IMR-90 (cell line): ENCODE results near the gene NDUFV2. TPM values are rescaled to one million over a fixed set of nuclear protein-coding genes. Genes with fewer than 3 reads are reported as not detected.

Experiments
- ATAC-seq: fragments of 200-7000 bp; cut with Tn5 transposase; 2 replicates; pipeline ENCODE4 v1.9.1; 2020; ENCODE audit warnings: low read depth, mild to moderate bottlenecking, moderate library complexity
- BruUV-seq: library from RNA; stranded (reverse); fragments of 400-500 nt; replicated peaks from 2 replicates; lab custom pipeline; 2021; lab: Mats Ljungman, UMichigan
- CTCF ChIA-PET: fragments of 300-600 bp; formaldehyde crosslinking; extraction: SDS; loops from one replicate; lab custom pipeline; 2021; ENCODE audit warnings: antibody characterized with exemption; lab: Yijun Ruan, JAX
- POLR2A ChIA-PET: fragments of 300-600 bp; sonication (Branson Sonifier 250); formaldehyde crosslinking; loops from one replicate; lab custom pipeline; 2022; ENCODE audit warnings: antibody characterized with exemption; ENCODE audit not compliant: unreplicated experiment; lab: Charles Lee
- DNase-seq: peaks from one replicate; pipeline ENCODE4 v3.0.0; 2013
- H2AFZ ChIP-seq: replicated peaks from 2 replicates; pipeline ENCODE3; 2013; ENCODE audit warnings: low read length, mild to moderate bottlenecking; ENCODE audit not compliant: poor library complexity
- H2AK5ac ChIP-seq: 2 replicates; pipeline ENCODE4 v1.6.1; 2013; ENCODE audit warnings: low read depth, low read length, inconsistent platforms
- H2AK9ac ChIP-seq: replicated peaks from 2 replicates; pipeline ENCODE3; 2013; ENCODE audit warnings: mild to moderate bottlenecking, low read depth, low read length, moderate library complexity; ENCODE audit not compliant: poor library complexity
- H2BK120ac ChIP-seq: 2 replicates; pipeline ENCODE4 v1.6.1; 2013; ENCODE audit warnings: low read depth, low read length, inconsistent platforms
- H2BK15ac ChIP-seq: 3 replicates; pipeline ENCODE4 v1.6.1; 2013; ENCODE audit warnings: low read depth, low read length, inconsistent platforms
- H2BK20ac ChIP-seq: 2 replicates; pipeline ENCODE4 v1.6.1; 2013; ENCODE audit warnings: low read depth, mild to moderate bottlenecking, inconsistent platforms, low read length, moderate library complexity
- H2BK5ac ChIP-seq: 2 replicates; pipeline ENCODE4 v1.6.1; 2013; ENCODE audit warnings: mild to moderate bottlenecking, low read depth, low read length, inconsistent platforms; ENCODE audit not compliant: poor library complexity, severe bottlenecking
- H3K14ac ChIP-seq: replicated peaks from 2 replicates; pipeline ENCODE4 v1.6.1; 2013; ENCODE audit warnings: low read depth, low read length, inconsistent platforms
- H3K18ac ChIP-seq: 2 replicates; pipeline ENCODE4 v1.6.1; 2013; ENCODE audit warnings: low read depth, low read length, control low read depth
- H3K23ac ChIP-seq: 2 replicates; pipeline ENCODE4 v1.6.1; 2013; ENCODE audit warnings: low read depth, low read length, inconsistent platforms
- H3K27ac ChIP-seq: 2 replicates; pipeline ENCODE4 v1.5.1; 2013; ENCODE audit warnings: mild to moderate bottlenecking, control low read depth, low read length; ENCODE audit not compliant: insufficient read depth
- H3K27me3 ChIP-seq: 2 replicates; pipeline ENCODE4 v1.6.1; 2013; ENCODE audit warnings: low read length; ENCODE audit not compliant: control insufficient read depth, insufficient read depth
- H3K36me3 ChIP-seq: 2 replicates; pipeline ENCODE4 v1.6.1; 2013; ENCODE audit warnings: low read length, mixed read lengths; ENCODE audit not compliant: control insufficient read depth, insufficient read depth
- H3K4ac ChIP-seq: 2 replicates; pipeline ENCODE4 v1.6.1; 2013; ENCODE audit warnings: low read depth, low read length, inconsistent platforms
- H3K4me1 ChIP-seq: 2 replicates; pipeline ENCODE4 v1.6.1; 2013; ENCODE audit warnings: low read length, mixed read lengths; ENCODE audit not compliant: control insufficient read depth, insufficient read depth
- H3K4me2 ChIP-seq: 2 replicates; pipeline ENCODE4 v1.6.1; 2013; ENCODE audit warnings: low read depth, mild to moderate bottlenecking, control low read depth, low read length, moderate library complexity
- H3K4me3 ChIP-seq: 2 replicates; pipeline ENCODE4 v1.5.1; 2013; ENCODE audit warnings: low read depth, mild to moderate bottlenecking, control low read depth, low read length, moderate library complexity; ENCODE audit not compliant: insufficient read depth
- H3K56ac ChIP-seq: 2 replicates; pipeline ENCODE4 v1.6.1; 2013; ENCODE audit warnings: low read length, inconsistent platforms; ENCODE audit not compliant: insufficient read depth; ENCODE audit errors: extremely low read depth
- H3K79me1 ChIP-seq, 2 experiments: 2 replicates each; pipeline ENCODE4 v1.6.1; 2013; ENCODE audit warnings: low read length in 2 of 2, inconsistent platforms in 1 of 2, low read depth in 1 of 2
- H3K9ac ChIP-seq: 2 replicates; pipeline ENCODE4 v1.6.1; 2013; ENCODE audit warnings: low read depth, low read length, control low read depth
- H3K9me1 ChIP-seq: 2 replicates; pipeline ENCODE4 v1.6.1; 2013; ENCODE audit warnings: low read length, inconsistent platforms; ENCODE audit not compliant: insufficient read depth
- H3K9me3 ChIP-seq: 2 replicates; pipeline ENCODE4 v1.6.1; 2013; ENCODE audit warnings: low read length; ENCODE audit not compliant: control insufficient read depth, insufficient read depth
- H4K20me1 ChIP-seq: 2 replicates; pipeline ENCODE4 v1.6.1; 2013; ENCODE audit warnings: low read length, inconsistent platforms; ENCODE audit not compliant: insufficient read depth
- H4K5ac ChIP-seq: 2 replicates; pipeline ENCODE4 v1.6.1; 2013; ENCODE audit warnings: mild to moderate bottlenecking, low read depth, low read length, control low read depth
- H4K8ac ChIP-seq, 2 experiments: 2 replicates each; pipeline ENCODE4 v1.6.1; 2013; ENCODE audit warnings: low read depth in 2 of 2, low read length in 2 of 2, control low read depth in 1 of 2, inconsistent platforms in 1 of 2
- H4K91ac ChIP-seq: 2 replicates; pipeline ENCODE4 v1.6.1; 2013; ENCODE audit warnings: low read depth, low read length, inconsistent platforms; ENCODE audit not compliant: insufficient read depth
- BHLHE40 ChIP-seq: fragments of 150-350 bp; IDR thresholded peaks from 2 replicates; pipeline ENCODE4 v1.6.1; 2016; ENCODE audit warnings: mild to moderate bottlenecking, low read depth, low read length
- MAZ ChIP-seq: IDR thresholded peaks from 2 replicates; pipeline ENCODE4 v1.6.1; 2012; ENCODE audit warnings: low read depth, mild to moderate bottlenecking, low read length, improper control_type of control experiment, moderate library complexity, borderline replicate concordance
- RAD21 ChIP-seq: IDR thresholded peaks from 2 replicates; pipeline ENCODE4 v1.6.1; 2012; ENCODE audit warnings: low read length, improper control_type of control experiment
- WGBS, 2 experiments: methylation state at CpG; one replicate each; pipeline versions ENCODE4 v1.1.5 to v1.1.7; 2013; ENCODE audit warnings: missing lambda C conversion rate in 2 of 2; ENCODE audit not compliant: insufficient read length in 1 of 2; ENCODE audit errors: extremely low coverage in 2 of 2; 5-methylcytosine and 5-hydroxymethylcytosine counted together
- dilution Hi-C: fragments of 300-500 bp; cut with HindIII; formaldehyde crosslinking; loops from one replicate; pipeline ENCODE4 v1.14.3; 2018; ENCODE audit warnings: low sequenced_read_pairs; ENCODE audit not compliant: unreplicated experiment
- in situ Hi-C: fragments of 300-500 bp; cut with MboI; formaldehyde crosslinking; loops from 3 replicates; pipeline ENCODE4 v1.14.3; 2019; ENCODE audit warnings: low sequenced_read_pairs, inconsistent platforms, mixed read lengths
- intact Hi-C: fragments of 100-400 bp; cut with micrococcal nuclease; formaldehyde crosslinking; loops from 2 replicates; pipeline ENCODE4 v1.10.0; 2022
- polyA plus RNA-seq, 3 experiments: library from polyadenylated mRNA; depleted of rRNA; stranded (reverse); fragments of >200 nt; gene quantifications; 2 replicates each; pipeline ENCODE4 v1.2.3, GENCODE V29; 2012; ENCODE audit warnings: low replicate concordance in 1 of 3
- total RNA-seq: library from RNA; depleted of rRNA; stranded (reverse); fragments of >200 nt; gene quantifications from 2 replicates; pipeline ENCODE4 v1.2.3, GENCODE V29; 2012
- TF ChIP-seq, protein P1 (sequence below): fragments of 150-350 bp; IDR thresholded peaks from 2 replicates; pipeline ENCODE4 v1.6.1; 2017; ENCODE audit warnings: mild to moderate bottlenecking, antibody characterized with exemption, low read length, low read depth

NDUFV2 gene
- total and polyA plus RNA-seq, 2 of the 4 experiments (the other 2 are of a cell fraction), result 106 to 126 TPM

DNA sequence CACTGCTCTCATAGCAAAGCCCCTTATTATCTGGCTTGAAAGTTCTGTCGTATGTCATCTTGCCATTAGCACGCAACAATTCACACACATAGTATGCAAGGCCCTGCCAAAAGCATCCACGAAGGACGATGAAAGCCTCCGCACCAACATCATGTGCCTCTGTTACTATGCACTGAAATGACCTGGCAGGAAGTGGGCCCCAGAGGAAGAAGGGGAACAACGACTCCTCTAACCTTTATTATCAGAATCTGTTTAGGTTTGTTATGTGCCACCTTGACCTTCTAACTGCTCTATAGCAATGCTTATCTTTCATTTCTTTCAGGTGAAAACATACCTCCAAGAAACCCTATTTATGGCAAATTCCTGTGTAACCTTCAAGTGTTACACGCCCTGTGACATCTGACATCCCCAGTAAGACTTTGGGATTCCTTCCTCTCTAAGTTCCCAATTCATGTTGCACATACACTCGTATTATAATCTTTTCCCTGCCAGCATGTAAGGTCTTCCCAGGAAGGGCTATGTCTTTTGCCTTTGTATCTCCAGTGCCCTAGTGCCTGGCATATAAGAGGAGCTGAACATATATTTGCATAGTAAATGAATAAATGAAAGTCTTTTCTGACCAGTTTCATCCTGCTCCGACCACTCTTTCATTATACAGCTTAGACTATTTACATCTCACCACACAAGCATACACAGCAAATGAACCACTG lies 7.0 kb upstream of the NDUFV2 start:
- peak overlapping the region; percentile 22; the same call in 1 of the 2 replicates for H3K9ac ChIP-seq
- H2AK9ac ChIP-seq, result peak overlapping the region; percentile 47
- no peaks in the 10 kb centered on the region for H3K9me3 ChIP-seq
- DNase-seq (peak; percentile 81), ATAC-seq (peak; percentile 21)
- no peak overlapping the region for H3K4me3 ChIP-seq
- peak overlapping the region; percentile 86 for H2BK120ac ChIP-seq
- H2BK20ac ChIP-seq, result peak overlapping the region; percentile 94
- H3K14ac ChIP-seq, result peak overlapping the region; percentile 82
- peak overlapping the region; percentile 96 for H2BK15ac ChIP-seq
- no peaks in the 10 kb centered on the region for H3K27me3 ChIP-seq
- H2BK5ac ChIP-seq, result peak overlapping the region; percentile 95
- peak overlapping the region; percentile 84 for H3K27ac ChIP-seq
- peaks cover 18% of the 10 kb centered on the region for H3K9me1 ChIP-seq
- intact Hi-C loops (no loop called here), in situ Hi-C loops (no loop called here), dilution Hi-C loops (no loop called here)
- H3K4me2 ChIP-seq, result peak overlapping the region; percentile 40; the same call in 1 of the 2 replicates
- peak overlapping the region; percentile 94 for H2AK5ac ChIP-seq
- no peaks in the 10 kb centered on the region for H4K20me1 ChIP-seq
- peak overlapping the region; percentile 67 for H2AFZ ChIP-seq
- H3K23ac ChIP-seq, result peak overlapping the region; percentile 71
- H3K4ac ChIP-seq, result peak overlapping the region; percentile 69
- ChIA-PET CTCF (interaction anchor here (0.5 kb wide), 1 partner anchor 18 kb away, joined by 5 read pairs; no protein-coding TSS in a partner anchor), POLR2A (no interaction called here)
- H3K18ac ChIP-seq, result peak overlapping the region; percentile 82
- H4K5ac ChIP-seq, result peak overlapping the region; percentile 78
- H4K91ac ChIP-seq, result peak overlapping the region; percentile 91
- H3K56ac ChIP-seq, result peak overlapping the region; percentile 80
- no TSS peak for BruUV-seq
- TF ChIP-seq BHLHE40, result 0 out of 2 replicates have a peak, but pooled peaks have one; percentile 44
- TF ChIP-seq, protein P1, sequence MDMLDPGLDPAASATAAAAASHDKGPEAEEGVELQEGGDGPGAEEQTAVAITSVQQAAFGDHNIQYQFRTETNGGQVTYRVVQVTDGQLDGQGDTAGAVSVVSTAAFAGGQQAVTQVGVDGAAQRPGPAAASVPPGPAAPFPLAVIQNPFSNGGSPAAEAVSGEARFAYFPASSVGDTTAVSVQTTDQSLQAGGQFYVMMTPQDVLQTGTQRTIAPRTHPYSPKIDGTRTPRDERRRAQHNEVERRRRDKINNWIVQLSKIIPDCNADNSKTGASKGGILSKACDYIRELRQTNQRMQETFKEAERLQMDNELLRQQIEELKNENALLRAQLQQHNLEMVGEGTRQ, result peak; percentile 54; the same call in 1 of the 2 replicates
- TF ChIP-seq RAD21, result no peak
- TF ChIP-seq MAZ, result no peak; the same call in 1 of the 2 replicates
- WGBS, 2 experiments, result 43% methylated on average over 2 of the region's 9 CpGs; no CpG with 5 or more reads in 1 of the 2 experiments
- 0 out of 4 replicates have a peak, but pooled peaks cover 0 to 6% of the 10 kb centered on the region in 2 experiments for H3K79me1 ChIP-seq
- H3K36me3 ChIP-seq, result no peaks in the 10 kb centered on the region
- H3K4me1 ChIP-seq, result peaks cover 13% of the 10 kb centered on the region
- H4K8ac ChIP-seq, result peak overlapping the region; percentile 71 to 91
